ENCODE measurements around the gene BCL2L14.

The BCL2L14 gene, protein sequence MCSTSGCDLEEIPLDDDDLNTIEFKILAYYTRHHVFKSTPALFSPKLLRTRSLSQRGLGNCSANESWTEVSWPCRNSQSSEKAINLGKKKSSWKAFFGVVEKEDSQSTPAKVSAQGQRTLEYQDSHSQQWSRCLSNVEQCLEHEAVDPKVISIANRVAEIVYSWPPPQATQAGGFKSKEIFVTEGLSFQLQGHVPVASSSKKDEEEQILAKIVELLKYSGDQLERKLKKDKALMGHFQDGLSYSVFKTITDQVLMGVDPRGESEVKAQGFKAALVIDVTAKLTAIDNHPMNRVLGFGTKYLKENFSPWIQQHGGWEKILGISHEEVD

DNA sequence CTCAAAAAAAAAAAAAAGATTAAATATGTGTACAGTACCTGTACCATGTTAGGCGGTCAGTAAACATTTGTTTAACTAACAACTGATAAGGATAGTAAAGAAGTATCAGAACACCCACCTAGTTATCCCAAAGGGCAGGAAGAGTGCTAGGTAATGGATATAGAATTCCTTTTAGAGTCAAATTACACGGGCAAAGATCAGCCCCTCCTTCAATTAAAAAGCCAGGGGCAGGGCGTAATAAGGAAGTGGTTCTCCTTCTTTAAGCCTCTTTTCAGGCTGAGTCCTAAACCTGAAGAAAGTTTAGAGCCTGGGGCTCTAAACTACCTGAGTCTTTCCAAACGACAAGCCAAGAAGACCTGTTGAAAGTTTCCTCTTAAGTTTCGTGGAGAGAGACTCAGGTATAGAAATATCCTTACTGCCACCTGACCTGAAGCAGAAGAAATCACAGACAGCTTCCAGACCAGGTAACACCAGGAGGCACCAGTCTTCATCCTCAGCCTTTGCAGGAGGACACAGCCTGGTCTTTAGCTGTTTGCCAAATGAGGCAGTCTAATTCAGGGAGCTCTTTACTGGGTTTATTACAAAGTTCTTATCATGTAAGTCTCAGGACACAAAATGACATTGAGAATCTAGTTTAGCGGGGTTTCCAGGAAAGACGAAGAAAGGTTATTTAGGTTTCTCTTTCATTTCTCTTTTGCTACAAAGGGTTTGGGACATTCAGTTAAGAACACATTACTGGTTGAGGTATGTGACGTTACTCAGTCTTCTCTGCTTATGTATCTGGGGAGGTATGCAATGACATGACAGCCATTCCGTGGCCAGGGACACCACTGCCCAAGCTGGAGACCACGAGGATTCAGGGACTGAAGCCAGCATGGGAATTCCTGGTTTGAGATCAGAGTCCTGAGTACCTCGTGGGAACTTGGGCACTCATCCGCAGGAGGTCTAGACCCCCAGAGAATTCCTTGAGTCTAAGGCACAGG, at the start of gene BCL2L14:
Gene BCL2L14, plus strand, starts transcription at position 266 of the 983 bp plus-strand sequence. CDS start 8,367 bp downstream, outside the sequence.
- no peak for DNase-seq (ENCODE audit: low read depth in 2 of 2)

DNA sequence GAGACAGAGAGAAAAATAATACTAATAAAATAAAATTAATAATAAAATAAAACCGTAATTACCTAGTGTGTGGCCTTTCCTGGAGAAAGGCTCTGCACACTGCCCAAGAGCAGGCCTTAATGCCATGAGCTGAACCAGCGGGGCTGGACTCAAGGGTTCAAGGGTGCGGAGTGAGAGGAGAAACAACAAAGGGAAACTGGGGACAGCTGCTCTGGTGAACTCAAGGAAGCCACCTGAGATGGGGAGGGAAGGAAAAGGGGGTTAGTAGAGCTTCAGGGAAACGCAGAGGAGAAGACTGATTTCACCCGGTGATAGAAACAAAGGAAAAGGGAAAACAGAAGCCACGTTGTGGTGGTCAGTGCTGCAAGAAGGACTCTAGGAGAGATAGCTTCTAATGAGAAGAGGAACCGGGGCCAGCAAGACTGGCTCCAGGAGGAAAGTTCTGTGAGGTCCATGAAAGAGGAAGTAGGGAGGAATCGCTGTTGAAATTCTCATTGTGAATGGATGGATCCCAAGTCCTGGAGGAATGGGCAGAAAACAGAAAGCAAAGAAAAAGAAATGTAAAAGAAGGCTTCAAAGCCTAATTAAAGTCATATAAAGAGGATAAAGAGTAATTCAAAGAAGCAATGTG, 48.3 kb upstream of the BCL2L14 start:
- no peak for DNase-seq (ENCODE audit: low read depth in 2 of 2)

DNA sequence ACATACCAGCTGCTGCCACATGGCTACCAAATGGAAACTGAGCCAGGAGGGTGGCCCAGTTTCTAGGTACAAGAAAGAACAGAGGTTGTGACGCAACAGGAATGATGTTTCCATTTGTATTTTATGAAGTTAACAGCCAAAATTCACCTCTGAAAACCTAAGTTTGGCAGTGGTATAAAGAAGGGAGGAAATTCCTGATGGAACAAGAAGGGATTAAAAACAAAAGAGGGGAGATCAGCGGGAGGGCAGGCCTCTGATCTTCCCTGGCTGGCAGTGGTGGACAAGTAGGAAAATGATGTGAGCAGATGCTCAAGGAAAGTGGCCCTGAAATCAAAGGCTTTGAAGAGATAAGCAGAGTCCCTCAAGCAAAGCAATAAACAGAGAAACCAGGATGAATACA, 47.3 kb upstream of the BCL2L14 start:
- no peak for DNase-seq (ENCODE audit: low read depth in 2 of 2)

DNA sequence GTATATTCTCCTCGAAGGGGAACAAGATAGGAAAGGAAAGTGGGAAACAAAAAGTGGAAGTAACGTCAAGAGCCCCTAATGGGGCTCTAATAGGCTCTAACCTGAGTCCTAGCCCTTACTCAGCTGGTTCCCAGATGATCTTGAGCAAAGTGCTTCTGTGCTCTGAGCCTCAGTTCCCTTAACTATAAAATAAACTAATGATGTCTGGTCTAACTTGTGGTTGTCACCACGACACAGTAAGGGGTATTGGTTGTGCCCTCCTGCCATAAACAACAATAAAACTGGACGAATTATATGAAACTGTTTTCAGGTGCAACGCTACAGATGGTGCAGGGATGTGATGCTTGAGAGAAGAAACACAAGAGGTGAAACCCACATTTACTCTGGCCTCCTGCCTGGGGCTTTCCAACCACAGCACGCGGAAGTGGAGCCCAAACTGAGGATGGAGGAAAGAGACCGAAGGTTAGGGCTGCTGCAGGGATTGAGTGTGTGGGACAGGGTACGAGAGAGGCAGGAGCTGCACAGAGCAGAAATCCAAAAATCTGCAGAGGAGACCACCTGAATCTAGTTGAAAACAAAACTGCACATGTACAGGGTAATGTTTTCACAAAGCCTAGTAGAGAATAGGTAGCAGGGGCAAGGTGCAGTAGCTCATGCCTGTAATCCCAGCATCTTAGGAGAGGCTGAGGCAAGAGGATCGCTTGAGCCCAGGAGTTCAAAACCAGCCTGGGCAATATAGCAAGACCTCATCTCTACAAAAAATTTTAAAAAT, 45.6 kb upstream of the BCL2L14 start:
- DNase-seq (ENCODE audit: low read depth in 2 of 2), result no peak

DNA sequence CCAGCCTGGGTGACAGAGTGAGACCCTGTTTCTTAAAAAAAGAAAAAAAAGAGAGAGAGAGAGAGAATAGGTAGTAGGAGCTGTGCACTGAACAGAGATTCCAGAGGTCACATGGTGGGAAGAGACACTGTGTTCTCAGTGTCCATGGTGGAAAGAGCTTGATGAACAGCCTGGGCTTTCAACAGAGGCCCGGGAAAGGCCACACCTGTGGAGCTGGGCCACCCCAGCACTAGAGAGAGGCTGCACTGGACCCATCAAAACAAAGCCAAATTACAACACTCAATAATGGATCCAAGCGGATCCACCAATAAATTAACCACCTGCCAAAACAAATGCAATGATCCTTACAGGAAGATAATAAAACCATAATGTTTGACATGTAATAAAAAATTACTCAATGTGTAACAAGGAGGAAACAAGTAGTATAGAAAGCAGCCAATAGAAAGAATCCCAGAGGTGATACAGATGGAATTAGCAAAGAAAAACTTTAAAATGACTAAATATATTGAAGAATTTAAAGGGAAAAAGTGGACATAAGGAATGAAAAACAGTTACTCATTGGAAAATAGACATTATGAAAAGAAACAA, 44.8 kb upstream of the BCL2L14 start:
- no peak for DNase-seq (ENCODE audit: low read depth in 2 of 2)

DNA sequence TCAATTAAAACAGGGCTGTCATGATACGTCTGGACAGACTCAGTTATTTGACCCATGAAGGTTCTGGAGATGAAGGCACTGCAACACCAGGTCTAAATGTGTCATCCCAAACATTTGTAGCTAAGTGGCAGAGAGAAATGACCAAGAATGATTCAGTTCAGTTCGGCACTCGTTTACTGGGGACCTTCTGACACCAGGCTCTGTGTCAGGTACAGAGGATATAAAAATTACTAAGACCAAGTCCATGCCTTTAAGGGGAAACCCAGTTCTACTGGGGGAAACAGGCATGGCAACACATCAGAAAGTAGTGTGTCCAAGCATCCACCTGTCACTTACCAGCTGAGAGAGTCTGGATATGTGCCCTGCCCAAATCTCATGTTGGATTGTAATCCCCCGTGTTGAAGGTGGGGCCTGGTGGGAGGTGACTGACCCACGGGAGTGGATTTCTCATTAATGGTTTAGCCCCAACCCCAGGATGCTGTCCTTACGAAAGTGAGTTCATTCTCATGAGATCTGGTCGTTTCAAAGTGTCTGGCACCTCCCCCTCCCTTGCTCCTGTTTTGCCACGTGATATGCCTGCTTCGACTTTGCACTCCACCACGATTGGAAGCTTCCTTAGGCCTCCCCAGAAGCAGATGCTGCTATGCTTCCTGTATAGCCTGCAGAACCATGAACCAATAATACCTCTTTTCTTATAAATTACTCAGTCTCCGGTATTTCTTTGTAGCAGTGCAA, 41.9 kb upstream of the BCL2L14 start:
- DNase-seq (ENCODE audit: low read depth in 2 of 2), result no peak

DNA sequence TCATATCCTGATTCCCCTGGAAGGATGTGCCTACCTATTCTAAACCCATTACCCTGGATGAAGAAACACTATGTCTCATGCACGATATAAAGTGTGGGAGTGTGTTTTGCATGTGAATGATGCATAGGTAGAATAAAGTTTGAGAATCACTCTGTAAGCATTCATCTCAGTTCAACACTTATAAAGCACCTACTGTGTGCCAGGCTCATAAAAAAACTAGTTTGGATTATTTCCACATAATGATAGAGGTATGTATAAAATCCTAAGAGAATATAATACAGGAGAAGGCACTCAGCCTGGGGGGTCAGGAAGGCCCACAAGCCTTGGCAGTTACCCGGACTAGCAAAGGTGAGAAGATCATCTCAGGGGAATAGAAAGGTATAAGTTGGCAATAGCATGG, 41.1 kb upstream of the BCL2L14 start:
- no peak for DNase-seq (ENCODE audit: low read depth in 2 of 2)

DNA sequence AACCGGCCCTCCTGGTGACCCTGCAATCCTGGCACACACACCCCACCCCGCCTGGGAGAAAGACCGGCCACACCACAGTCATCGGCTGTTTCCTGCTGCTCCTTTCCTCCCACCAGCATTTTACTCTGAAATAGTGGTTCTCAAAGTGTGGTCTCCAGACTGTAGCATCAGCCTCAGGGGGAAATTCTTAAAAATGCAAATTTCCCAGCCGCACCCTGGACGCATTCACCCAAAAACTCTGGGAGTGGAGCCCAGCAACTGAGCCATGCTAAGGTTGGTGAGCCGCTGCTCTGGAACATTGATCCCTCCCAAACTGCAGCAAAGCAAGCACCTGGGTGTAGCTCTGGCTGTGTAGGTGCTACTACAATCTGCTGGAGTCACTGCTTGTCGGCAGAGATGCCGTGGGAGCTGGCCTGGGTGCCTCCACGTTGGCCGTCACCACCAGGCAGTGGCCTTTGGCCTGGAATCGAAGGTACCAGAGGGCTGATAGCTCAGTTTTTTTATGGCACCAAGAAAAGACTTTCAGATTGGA, 38.4 kb upstream of the BCL2L14 start:
- DNase-seq (ENCODE audit: low read depth in 2 of 2), result no peak

DNA sequence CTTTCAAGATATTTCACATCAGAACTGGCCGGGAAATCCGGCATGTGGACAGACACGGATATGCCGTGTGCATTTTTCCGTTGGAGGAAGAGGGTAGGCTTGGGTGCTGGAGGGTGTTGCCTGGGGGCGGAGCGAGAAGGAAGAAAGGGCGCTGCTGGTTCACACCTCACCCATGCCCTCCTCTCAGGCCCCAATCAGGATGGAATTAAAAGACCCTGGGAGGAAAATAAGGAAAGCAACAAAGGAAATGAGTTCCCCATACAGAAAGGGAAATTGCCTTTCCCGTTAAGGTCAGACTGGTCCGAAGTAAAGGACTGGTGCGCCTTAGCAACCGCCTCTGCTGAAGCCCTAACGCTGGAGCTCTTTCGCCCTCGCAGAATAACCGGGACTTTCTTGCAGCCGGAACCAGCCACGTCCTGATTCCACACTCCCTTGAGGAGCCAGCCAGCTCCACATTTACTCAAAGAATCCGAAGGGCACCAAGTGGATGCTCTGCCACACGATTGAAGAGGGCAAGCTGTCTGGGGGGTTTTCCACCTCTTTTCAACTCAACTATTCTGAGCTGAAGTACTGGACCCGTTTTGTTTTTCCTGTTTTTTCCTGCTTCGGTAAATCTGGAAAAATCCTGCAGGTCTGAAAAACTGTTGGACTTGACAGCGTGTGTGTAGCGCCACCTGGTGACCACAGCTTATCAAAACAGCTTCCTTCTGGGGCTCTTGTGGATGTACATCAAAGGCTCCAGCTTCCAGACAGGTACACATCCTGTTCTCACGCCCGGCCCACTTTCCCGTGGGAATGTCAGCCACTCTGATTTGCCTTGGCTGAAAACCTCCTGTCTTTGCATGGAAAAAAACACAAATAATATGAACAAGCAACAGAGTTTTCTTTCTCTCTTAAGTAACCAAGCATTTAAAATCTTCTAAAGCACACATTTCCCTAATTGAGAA, 37.6 kb upstream of the BCL2L14 start:
- DNase-seq (ENCODE audit: low read depth in 2 of 2), result peak in 1 of 2 donors; percentile 43

DNA sequence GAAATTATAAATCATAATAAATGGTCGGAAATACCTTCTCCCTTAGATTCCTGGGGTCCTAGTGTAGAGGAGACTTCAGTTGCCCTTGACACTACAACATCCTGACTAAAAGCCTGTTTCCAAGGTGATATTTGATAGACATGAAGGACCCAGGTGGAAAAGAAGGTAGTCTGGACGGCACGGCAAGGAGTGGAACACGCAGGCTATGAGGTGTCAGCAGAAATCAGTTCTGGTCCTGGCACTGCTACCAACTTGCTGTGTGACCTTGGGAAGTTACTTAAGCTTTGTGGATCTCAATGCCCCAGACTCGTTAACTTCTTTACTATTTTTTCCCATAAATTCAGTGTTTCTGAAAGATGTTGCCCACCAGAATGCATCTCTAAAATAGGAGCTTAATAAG, 36.9 kb upstream of the BCL2L14 start:
- DNase-seq (ENCODE audit: low read depth in 2 of 2), result no peak

DNA sequence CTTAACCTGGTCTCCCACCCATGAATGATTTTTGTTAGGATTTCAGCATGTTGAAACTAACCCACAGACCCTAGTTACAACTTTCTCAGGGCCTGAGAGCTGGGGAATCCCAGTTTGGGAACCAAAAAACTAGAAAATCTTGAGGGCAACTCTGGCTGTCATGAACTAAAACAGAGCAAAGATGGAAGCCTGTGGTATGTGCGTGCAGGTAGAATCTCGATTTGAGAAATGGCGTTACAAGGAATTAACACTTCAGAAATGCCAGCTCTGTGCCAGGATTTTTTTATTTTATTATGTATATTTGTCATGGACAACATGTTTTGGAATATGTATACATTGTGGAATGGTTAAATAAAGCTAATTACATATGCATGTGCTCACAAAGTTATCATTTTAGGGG, 36.4 kb upstream of the BCL2L14 start:
- no peak for DNase-seq (ENCODE audit: low read depth in 2 of 2)

DNA sequence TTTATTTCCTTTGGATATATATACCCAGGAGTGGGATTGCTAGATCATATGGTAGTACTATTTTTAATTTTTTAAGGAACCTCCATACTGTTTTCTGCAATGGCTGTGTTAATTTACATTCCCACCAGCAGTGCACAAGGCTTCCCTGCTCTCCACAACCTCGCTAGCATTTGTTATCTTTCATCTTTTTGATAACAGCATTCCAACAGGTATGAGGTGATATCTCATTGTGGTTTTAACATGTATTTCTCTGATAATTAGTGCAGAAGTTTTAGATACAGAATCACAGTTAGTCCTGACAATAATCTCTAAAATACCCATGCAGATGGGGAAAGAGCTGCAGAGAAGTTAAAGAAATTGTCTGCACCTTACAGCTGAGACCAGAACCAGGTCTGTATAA, 35.5 kb upstream of the BCL2L14 start:
- DNase-seq (ENCODE audit: low read depth in 2 of 2), result no peak

DNA sequence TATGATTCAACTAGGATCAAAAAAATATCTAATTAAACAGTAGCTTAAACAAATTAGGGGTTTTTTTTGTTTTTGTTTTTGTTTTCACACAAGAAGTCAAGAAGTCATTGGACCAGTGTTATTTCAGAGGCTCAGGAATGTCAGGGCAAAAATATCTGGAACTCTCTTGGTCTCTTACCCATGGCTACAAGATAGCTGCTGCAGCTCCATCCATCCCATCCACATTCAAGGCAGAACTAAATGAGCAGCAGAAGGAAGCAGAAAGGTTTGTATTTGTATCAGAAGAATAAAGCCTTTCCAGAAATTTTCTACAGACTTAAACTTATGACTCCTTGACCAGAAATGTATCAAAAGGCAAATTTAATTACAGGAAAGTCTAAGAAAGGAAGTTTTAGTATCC, 33.8 kb upstream of the BCL2L14 start:
- DNase-seq (ENCODE audit: low read depth in 2 of 2), result no peak

DNA sequence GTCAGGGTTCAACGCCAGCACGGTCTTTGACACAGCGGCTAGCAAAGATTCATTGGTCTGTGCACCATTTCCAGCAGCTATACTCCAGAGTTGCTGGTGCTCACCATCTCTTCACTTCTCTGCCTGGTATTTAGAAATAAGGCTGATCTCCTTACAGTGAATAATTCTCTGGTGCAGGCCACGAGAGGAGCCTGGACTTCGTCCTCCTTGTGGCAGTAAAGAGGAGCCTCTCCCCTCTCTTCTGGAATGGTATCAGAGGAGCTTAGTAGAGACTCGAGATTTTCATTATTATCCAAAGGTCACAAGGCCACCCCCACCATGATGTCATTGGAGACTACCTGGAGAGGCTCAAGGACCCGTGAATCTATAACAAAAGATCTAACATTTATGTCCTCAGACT, 30.8 kb upstream of the BCL2L14 start:
- DNase-seq (ENCODE audit: low read depth in 2 of 2), result no peak

DNA sequence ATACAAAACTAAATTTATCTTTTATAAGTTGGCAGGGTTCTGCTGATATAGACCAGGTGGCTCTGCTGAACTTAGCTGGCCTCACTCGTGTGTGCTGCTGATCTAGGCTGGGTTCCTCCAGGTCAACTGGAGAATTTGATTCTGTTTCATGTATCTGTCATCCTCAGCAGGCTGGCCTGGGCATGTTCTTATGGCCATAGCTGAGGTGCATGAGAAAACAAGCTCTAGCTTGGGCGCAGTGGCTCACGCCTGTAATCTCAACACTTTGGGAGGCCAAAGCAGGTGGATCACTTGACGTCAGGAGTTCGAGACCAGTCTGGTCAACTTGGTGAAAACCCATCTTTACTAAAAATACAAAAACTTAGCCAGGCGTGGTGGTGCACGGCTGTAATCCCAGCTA, 24.3 kb upstream of the BCL2L14 start:
- no peak for DNase-seq (ENCODE audit: low read depth in 2 of 2)

DNA sequence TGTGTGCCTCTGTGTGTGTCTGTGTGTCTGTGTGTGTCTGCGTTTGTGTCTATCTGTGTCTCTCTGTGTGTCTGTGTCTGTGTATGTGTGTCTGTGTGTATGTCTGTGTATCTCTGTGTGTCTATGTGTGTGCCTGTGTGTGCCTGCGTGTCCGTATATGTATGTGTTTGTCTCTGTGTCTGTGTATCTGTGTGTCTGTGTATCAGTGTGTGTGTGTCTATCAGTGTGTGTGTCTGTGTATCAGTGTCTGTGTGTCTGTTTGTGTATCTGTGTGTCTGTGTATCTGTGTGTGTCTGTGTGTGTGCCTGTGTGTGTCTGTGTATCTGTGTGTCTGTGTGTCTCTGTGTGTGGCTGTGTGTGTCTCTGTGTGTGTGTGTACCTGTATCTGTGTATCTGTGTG, 23.1 kb upstream of the BCL2L14 start:
- no peak for DNase-seq (ENCODE audit: low read depth in 2 of 2)

DNA sequence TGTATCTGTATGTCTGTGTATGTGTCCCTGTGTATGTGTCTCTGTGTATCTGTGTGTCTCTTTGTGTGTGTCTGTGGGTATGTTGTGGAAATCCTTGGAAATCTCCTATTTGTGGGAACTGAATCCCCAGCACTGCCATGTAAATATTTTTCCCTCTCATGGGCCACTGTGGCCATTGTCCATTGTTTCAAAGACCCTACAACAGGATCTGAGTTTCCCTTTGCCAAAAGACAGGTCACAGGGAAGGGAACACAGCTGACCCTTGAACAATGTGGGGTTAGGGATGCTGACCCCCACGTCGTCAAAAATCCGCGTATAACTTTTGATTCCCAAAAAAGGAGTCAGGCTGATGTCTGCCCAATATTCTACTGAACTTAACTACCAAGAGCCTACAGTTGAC, 22.5 kb upstream of the BCL2L14 start:
- DNase-seq (ENCODE audit: low read depth in 2 of 2), result no peak

DNA sequence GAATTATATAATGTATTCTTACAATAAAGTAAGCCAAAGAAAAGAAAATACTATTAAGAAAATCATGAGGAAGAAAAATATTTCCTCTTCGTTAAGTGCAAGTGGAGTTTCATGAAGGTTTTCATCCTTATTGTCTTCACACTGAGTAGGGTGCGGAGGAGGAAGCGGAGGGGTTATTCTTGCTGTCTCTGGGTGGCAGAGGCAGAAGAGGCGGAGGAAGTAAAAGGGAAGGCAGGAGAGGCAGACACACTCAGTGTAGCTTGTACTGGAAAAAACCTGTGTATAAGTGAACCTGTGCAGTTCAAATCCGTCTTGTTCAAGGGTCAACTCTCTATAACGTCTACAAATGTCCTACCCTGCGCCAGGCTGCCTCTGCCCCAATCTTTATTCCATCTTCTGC, 22.0 kb upstream of the BCL2L14 start:
- DNase-seq (ENCODE audit: low read depth in 2 of 2), result no peak

DNA sequence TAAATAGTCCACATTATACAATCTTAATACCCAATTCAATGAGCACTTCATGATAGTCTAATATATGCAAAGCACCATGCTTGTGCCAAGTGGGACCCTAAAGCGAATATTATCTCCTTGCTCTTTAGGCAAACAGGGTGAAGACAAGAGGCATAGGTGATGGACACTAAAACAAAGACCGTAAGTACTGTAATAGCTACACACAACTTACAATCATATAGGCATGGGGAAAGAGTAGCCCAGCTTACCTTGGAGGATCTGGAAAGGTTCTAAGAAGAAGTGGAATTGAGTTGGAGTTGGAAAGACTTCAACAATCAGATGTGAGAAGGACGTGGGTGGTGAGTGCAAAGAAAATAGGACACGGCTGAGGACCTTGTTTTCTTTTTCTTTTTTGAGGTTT, 19.1 kb upstream of the BCL2L14 start:
- DNase-seq (ENCODE audit: low read depth in 2 of 2), result no peak
